ENCODE results near the gene ITPRIPL2.

Gene ITPRIPL2

GRCh38 chr16:19113577-19114358 is at the start of gene ITPRIPL2:
Gene ITPRIPL2 (plus strand): TSS chr16:19113964. CDS start chr16:19114462, 498 bp downstream.
- peak; percentile 99 for DNase-seq

- DNase-seq = no peak
Observed at GRCh38 chr16:19066988-19067348, 46.8 kb upstream of the ITPRIPL2 start.

- DNase-seq = peak; percentile 100
Observed at GRCh38 chr16:19067349-19068236, 46.2 kb upstream of the ITPRIPL2 start, which contains the start of gene COQ7. Gene COQ7 (plus strand): TSS chr16:19067614. CDS start chr16:19067665, 51 bp downstream.

GRCh38 chr16:19068237-19068815 is 45.4 kb upstream of the ITPRIPL2 start:
- no peak for DNase-seq

- DNase-seq = peak; percentile 53
Observed at GRCh38 chr16:19071811-19072777, 41.7 kb upstream of the ITPRIPL2 start.

GRCh38 chr16:19073344-19073743 is 40.4 kb upstream of the ITPRIPL2 start:
- no peak for DNase-seq

- no peak for DNase-seq
Observed at GRCh38 chr16:19073863-19074262, 39.9 kb upstream of the ITPRIPL2 start.

- DNase-seq = no peak
Observed at GRCh38 chr16:19075511-19075910, 38.3 kb upstream of the ITPRIPL2 start.

GRCh38 chr16:19077879-19078278 is 35.9 kb upstream of the ITPRIPL2 start:
- no peak for DNase-seq

GRCh38 chr16:19083670-19084069 is 30.1 kb upstream of the ITPRIPL2 start:
- DNase-seq = no peak

- DNase-seq = no peak
Observed at GRCh38 chr16:19084139-19084538, 29.6 kb upstream of the ITPRIPL2 start.

- DNase-seq = no peak
Observed at GRCh38 chr16:19084879-19085278, 28.9 kb upstream of the ITPRIPL2 start.

- no peak for DNase-seq
Observed at GRCh38 chr16:19085679-19086200, 28.0 kb upstream of the ITPRIPL2 start.

GRCh38 chr16:19086322-19087199 is 27.2 kb upstream of the ITPRIPL2 start:
- DNase-seq = peak; percentile 100

GRCh38 chr16:19088341-19088916 is 25.3 kb upstream of the ITPRIPL2 start:
- DNase-seq = no peak

GRCh38 chr16:19089410-19089955 is 24.3 kb upstream of the ITPRIPL2 start:
- DNase-seq = no peak

- no peak for DNase-seq
Observed at GRCh38 chr16:19090916-19091315, 22.8 kb upstream of the ITPRIPL2 start.

GRCh38 chr16:19092653-19093410 is 20.9 kb upstream of the ITPRIPL2 start:
- DNase-seq = no peak

All from NCI-H510A (cell line).